SHP77 (cell line): ENCODE measurements around the gene HDHD2.

ENCODE experiments used
- DNase-seq, 2 experiments: peaks; one replicate each; lab custom pipeline; 2025; lab: John Stamatoyannopoulos, UW

The HDHD2 gene

GRCh38 chr18:47062471-47062870 is 87.8 kb downstream of the HDHD2 start:
- DNase-seq = no peak
